CD4-positive, alpha-beta T cell (primary cell): ENCODE data around the gene WDR46. TPM values are rescaled to one million over a fixed set of nuclear protein-coding genes. Genes with fewer than 3 reads are reported as not detected.
A peak's percentile ranks its signal among the peaks of the same experiment; 100 is the strongest.

Experiments
- ATAC-seq: fragments of 200-7000 bp; cut with Tn5 transposase; one replicate; pipeline ENCODE4 v1.10.0; 2022; ENCODE audit warnings: mild to moderate bottlenecking; ENCODE audit not compliant: poor library complexity
- CTCF ChIA-PET: fragments of 350-600 bp; sonication (Branson Sonifier 250); formaldehyde crosslinking; loops from one replicate; lab custom pipeline; 2021; ENCODE audit warnings: antibody characterized with exemption, inconsistent platforms; lab: Charles Lee
- POLR2A ChIA-PET: fragments of 350-600 bp; sonication (Branson Sonifier 250); formaldehyde crosslinking; loops from one replicate; lab custom pipeline; 2021; ENCODE audit warnings: antibody characterized with exemption, inconsistent platforms; lab: Charles Lee
- DNase-seq, 14 experiments: peaks; one replicate each; pipeline ENCODE4 v3.0.0-alpha.2; 2013 to 2020; ENCODE audit warnings: mixed read lengths in 2 of 14
- H3K27ac ChIP-seq, 2 donors: one replicate each; pipeline versions ENCODE4 v1.5.1 to v1.7.0; 2013; ENCODE audit warnings: low read length in 2 of 2, low read depth in 1 of 2, mild to moderate bottlenecking in 1 of 2
- H3K27me3 ChIP-seq, 2 experiments: 1 replicate in 1 of 2; 2 replicates in 1 of 2; pipeline versions ENCODE4 v1.6.1 to v1.7.0; 2013; ENCODE audit warnings: low read length in 2 of 2, control low read depth in 1 of 2, mild to moderate bottlenecking in 1 of 2, moderate library complexity in 1 of 2; ENCODE audit not compliant: insufficient read depth in 2 of 2, control insufficient read depth in 1 of 2
- H3K36me3 ChIP-seq: one replicate; pipeline ENCODE4 v1.6.1; 2013; ENCODE audit warnings: low read length, control low read depth; ENCODE audit not compliant: insufficient read depth
- H3K4me1 ChIP-seq: one replicate; pipeline ENCODE4 v1.6.1; 2013; ENCODE audit warnings: low read length, control low read depth; ENCODE audit not compliant: insufficient read depth
- H3K4me3 ChIP-seq: one replicate; pipeline ENCODE4 v1.5.1; 2013; ENCODE audit warnings: mild to moderate bottlenecking, low read length, moderate library complexity
- H3K9me3 ChIP-seq, 2 experiments: 1 replicate in 1 of 2; 2 replicates in 1 of 2; pipeline versions ENCODE4 v1.6.1 to v1.7.0; 2013; ENCODE audit warnings: low read length in 2 of 2, mild to moderate bottlenecking in 2 of 2, control low read depth in 1 of 2, moderate library complexity in 1 of 2; ENCODE audit not compliant: control insufficient read depth in 1 of 2, insufficient read depth in 1 of 2
- H3K27ac Mint-ChIP-seq: one replicate; pipeline ENCODE4 v1.8.0; 2020; ENCODE audit warnings: mixed read lengths
- H3K27me3 Mint-ChIP-seq: one replicate; pipeline ENCODE4 v1.8.0; 2021; ENCODE audit warnings: mixed read lengths
- H3K36me3 Mint-ChIP-seq: one replicate; pipeline ENCODE4 v1.8.0; 2021; ENCODE audit warnings: low read depth, mixed read lengths
- H3K4me1 Mint-ChIP-seq: one replicate; pipeline ENCODE4 v1.8.0; 2021; ENCODE audit warnings: low read depth, mixed read lengths
- H3K4me3 Mint-ChIP-seq: one replicate; pipeline ENCODE4 v1.8.0; 2020; ENCODE audit warnings: mild to moderate bottlenecking, mixed read lengths
- H3K9me3 Mint-ChIP-seq: one replicate; pipeline ENCODE4 v1.8.0; 2020; ENCODE audit warnings: mixed read lengths
- CTCF ChIP-seq: fragments of 200-600 bp; IDR thresholded peaks from one replicate; pipeline ENCODE4 v1.8.0; 2022; ENCODE audit warnings: antibody characterized with exemption, mild to moderate bottlenecking
- intact Hi-C, 2 experiments: fragments of 100-400 bp; cut with DNase I in 1 of 2; cut with micrococcal nuclease in 1 of 2; formaldehyde crosslinking; loops; one replicate each; pipeline versions ENCODE4 v1.15.1 to v1.9.0; 2023 to 2025; cut with DNase I, micrococcal nuclease
- total RNA-seq, 174 experiments: library from RNA in 2 of 174; stranded (reverse) in 2 of 174; gene quantifications; one replicate each; pipeline ENCODE4 v1.2.3 and lab custom pipeline; 2021 to 2026

WDR46 gene
- total RNA-seq, 2 experiments from 2014 or later, result 13.6 to 15.8 TPM

GRCh38 chr6:33250731-33251130 lies 38.3 kb downstream of the WDR46 start:
- TF ChIP-seq CTCF, result no peak
- Histone ChIP-seq H3K4me3 (no peak overlapping the region), H3K4me1 (peaks cover 32% of the 10 kb centered on the region), H3K9me3 (no peaks in the 10 kb centered on the region), H3K27me3 (no peaks in the 10 kb centered on the region), H3K27ac (no peak overlapping the region), H3K36me3 (peaks cover 20% of the 10 kb centered on the region)
- ATAC-seq (no peak), DNase-seq (no peak)
- Mint-ChIP-seq H3K9me3 (no peaks in the 10 kb centered on the region), H3K36me3 (peaks cover 26% of the 10 kb centered on the region), H3K27me3 (no peaks in the 10 kb centered on the region), H3K4me1 (peaks cover 37% of the 10 kb centered on the region), H3K27ac (peak overlapping the region; percentile 97), H3K4me3 (peak overlapping the region; percentile 43)
- POLR2A ChIA-PET, result interaction anchor here (0.8 to 4.0 kb wide), 7 partner anchors 12 to 94 kb away, joined by 3 to 95 read pairs (median 21); partner anchors contain the start of genes B3GALT4, RGL2, RPS18 and RXRB
- CTCF ChIA-PET, result interaction anchor here (1.6 to 6.8 kb wide), 4 partner anchors 21 to 461 kb away, joined by 3 to 76 read pairs (median 11); partner anchors contain the start of genes B3GALT4, RPS18, UQCC2 and VPS52
- intact Hi-C loops, result no loop called here

- no peak for TF ChIP-seq CTCF
Observed at GRCh38 chr6:33249732-33250630, 39.1 kb downstream of the WDR46 start.

More at GRCh38 chr6:33249732-33250630, 39.1 kb downstream of the WDR46 start:
- Mint-ChIP-seq H3K27me3 (no peaks in the 10 kb centered on the region), H3K4me3 (peak overlapping the region; percentile 92), H3K36me3 (peaks cover 24% of the 10 kb centered on the region), H3K4me1 (peaks cover 37% of the 10 kb centered on the region), H3K27ac (peak overlapping the region; percentile 97), H3K9me3 (no peaks in the 10 kb centered on the region)
- Histone ChIP-seq H3K4me3 (peak overlapping the region; percentile 70), H3K27ac (peak overlapping the region; percentile 89 to 98), H3K4me1 (peaks cover 32% of the 10 kb centered on the region), H3K27me3 (no peaks in the 10 kb centered on the region), H3K9me3 (no peaks in the 10 kb centered on the region), H3K36me3 (peaks cover 20% of the 10 kb centered on the region)
- ATAC-seq (no peak), DNase-seq (peak in 1 of 14 experiments; percentile 1)
- CTCF ChIA-PET, result interaction anchor here (1.3 to 6.8 kb wide), 10 partner anchors 22 to 461 kb away, joined by 3 to 76 read pairs (median 8); partner anchors contain the start of genes B3GALT4, RPS18, UQCC2 and VPS52
- POLR2A ChIA-PET, result interaction anchor here (0.7 to 4.0 kb wide), 31 partner anchors 10 to 405 kb away, joined by 3 to 95 read pairs (median 11); partner anchors contain the start of genes B3GALT4, HLA-DMA, HSD17B8 and ITPR3
- intact Hi-C loops, result loop anchor here (1.0 to 2.0 kb wide), 5 partner anchors 21 to 235 kb away; partner anchors contain the start of genes RING1 (in 2 of the 2), VPS52 (in 2 of the 2), RXRB (in 1 of the 2) and SLC39A7 (in 1 of the 2)
